CD4-positive, CD25-positive, alpha-beta regulatory T cell (primary cell): Measurements from ENCODE around the gene TMEM179. TPM values are rescaled to one million over a fixed set of nuclear protein-coding genes. Genes with fewer than 3 reads are reported as not detected.

Source experiments
- ATAC-seq, 2 donors: fragments of 150-1000 bp; cut with Tn5 transposase; one replicate each; pipeline ENCODE4 v1.10.0; 2021; ENCODE audit warnings: low read depth in 2 of 2, moderate number of reproducible peaks in 2 of 2, moderate library complexity in 1 of 2
- DNase-seq, 3 donors: peaks; one replicate each; pipeline versions ENCODE4 v3.0.0 to v3.0.0-alpha.2; 2012 to 2022; ENCODE audit warnings: mixed read lengths in 1 of 3
- H3K27ac ChIP-seq: one replicate; pipeline ENCODE4 v1.7.0; 2013; ENCODE audit warnings: mild to moderate bottlenecking, low read length; ENCODE audit not compliant: insufficient read depth, poor library complexity, severe bottlenecking
- H3K27me3 ChIP-seq: one replicate; pipeline ENCODE4 v1.7.0; 2013; ENCODE audit warnings: low read length; ENCODE audit not compliant: control insufficient read depth, insufficient read depth
- H3K36me3 ChIP-seq: one replicate; pipeline ENCODE4 v1.7.0; 2013; ENCODE audit warnings: mild to moderate bottlenecking, low read length, moderate library complexity; ENCODE audit not compliant: control insufficient read depth, insufficient read depth
- H3K4me1 ChIP-seq: 2 replicates; pipeline ENCODE4 v1.7.0; 2013; ENCODE audit warnings: mild to moderate bottlenecking, low read length; ENCODE audit not compliant: insufficient read depth, control insufficient read depth, poor library complexity, severe bottlenecking
- H3K4me3 ChIP-seq: one replicate; pipeline ENCODE4 v1.7.0; 2013; ENCODE audit warnings: low read depth, mild to moderate bottlenecking, low read length, moderate library complexity
- H3K9me3 ChIP-seq, 2 experiments: 1 replicate in 1 of 2; 2 replicates in 1 of 2; pipeline ENCODE4 v1.7.0; 2013; ENCODE audit warnings: low read length in 2 of 2, mild to moderate bottlenecking in 1 of 2, moderate library complexity in 1 of 2; ENCODE audit not compliant: control insufficient read depth in 2 of 2
- H3K27ac Mint-ChIP-seq, 3 donors: one replicate each; pipeline ENCODE4 v1.8.0; 2020 to 2022; ENCODE audit warnings: mild to moderate bottlenecking in 3 of 3, mixed read lengths in 3 of 3, moderate library complexity in 2 of 3
- H3K27me3 Mint-ChIP-seq: one replicate; pipeline ENCODE4 v1.8.0; 2022; ENCODE audit warnings: mild to moderate bottlenecking, mixed read lengths
- H3K36me3 Mint-ChIP-seq: one replicate; pipeline ENCODE4 v1.8.0; 2020; ENCODE audit warnings: mixed read lengths
- H3K4me1 Mint-ChIP-seq, 4 donors: one replicate each; pipeline ENCODE4 v1.8.0; 2020 to 2022; ENCODE audit warnings: mixed read lengths in 4 of 4, mild to moderate bottlenecking in 1 of 4
- H3K4me3 Mint-ChIP-seq, 4 donors: one replicate each; pipeline ENCODE4 v1.8.0; 2020 to 2022; ENCODE audit warnings: mild to moderate bottlenecking in 4 of 4, mixed read lengths in 4 of 4, moderate library complexity in 3 of 4
- H3K9me3 Mint-ChIP-seq, 7 donors: one replicate each; pipeline ENCODE4 v1.8.0; 2020 to 2022; ENCODE audit warnings: mixed read lengths in 7 of 7, mild to moderate bottlenecking in 3 of 7, moderate library complexity in 2 of 7
- polyA plus RNA-seq, 4 donors: library from polyadenylated mRNA; unstranded; fragments of 300-500 nt; fragmentation: Illumina TruSeq; gene quantifications; one replicate each; pipeline ENCODE4 v1.2.3, GENCODE V29; 2021
- total RNA-seq: library from RNA; stranded (reverse); gene quantifications from one replicate; pipeline ENCODE4 v1.2.3, GENCODE V29; 2022

The TMEM179 gene
- total and polyA plus RNA-seq, 5 donors from 2014 or later, result not detected

- Histone ChIP-seq H3K27ac (no peak overlapping the region), H3K4me3 (no peak overlapping the region), H3K9me3 (no peaks in the 10 kb centered on the region), H3K27me3 (no peaks in the 10 kb centered on the region), H3K36me3 (no peaks in the 10 kb centered on the region), H3K4me1 (no peaks in the 10 kb centered on the region)
- H3K4me3 Mint-ChIP-seq, result no peak overlapping the region
- H3K27ac Mint-ChIP-seq, result no peak overlapping the region
- DNase-seq (no peak), ATAC-seq (no peak)
- H3K36me3 Mint-ChIP-seq, result no peaks in the 10 kb centered on the region
- peaks cover 0 to 2% (median 0%) of the 10 kb centered on the region in 7 donors for H3K9me3 Mint-ChIP-seq
- H3K27me3 Mint-ChIP-seq, result peaks cover 6% of the 10 kb centered on the region
- H3K4me1 Mint-ChIP-seq, result no peaks in the 10 kb centered on the region
These were observed 16.9 kb downstream of the TMEM179 start for GRCh38 chr14:104587641-104588040.

GRCh38 chr14:104586832-104587620 lies 17.5 kb downstream of the TMEM179 start:
- Histone ChIP-seq H3K4me1 (no peaks in the 10 kb centered on the region), H3K9me3 (no peaks in the 10 kb centered on the region), H3K4me3 (no peak overlapping the region), H3K36me3 (no peaks in the 10 kb centered on the region), H3K27ac (no peak overlapping the region), H3K27me3 (no peaks in the 10 kb centered on the region)
- no peaks in the 10 kb centered on the region for H3K4me1 Mint-ChIP-seq
- H3K9me3 Mint-ChIP-seq, result peaks cover 0 to 2% (median 0%) of the 10 kb centered on the region in 7 donors
- peaks cover 6% of the 10 kb centered on the region for H3K27me3 Mint-ChIP-seq
- no peak for DNase-seq
- H3K4me3 Mint-ChIP-seq, result no peak overlapping the region
- ATAC-seq, result no peak
- H3K36me3 Mint-ChIP-seq, result no peaks in the 10 kb centered on the region
- no peak overlapping the region for H3K27ac Mint-ChIP-seq

- no peak for DNase-seq
- Histone ChIP-seq H3K27ac (no peak overlapping the region), H3K4me1 (no peaks in the 10 kb centered on the region), H3K9me3 (no peaks in the 10 kb centered on the region), H3K4me3 (no peak overlapping the region), H3K27me3 (no peaks in the 10 kb centered on the region), H3K36me3 (no peaks in the 10 kb centered on the region)
- H3K27me3 Mint-ChIP-seq, result peaks cover 6% of the 10 kb centered on the region
- H3K4me3 Mint-ChIP-seq, result no peak overlapping the region
- no peaks in the 10 kb centered on the region for H3K36me3 Mint-ChIP-seq
- no peak overlapping the region for H3K27ac Mint-ChIP-seq
- no peak for ATAC-seq
- H3K9me3 Mint-ChIP-seq, result peaks cover 0 to 2% (median 0%) of the 10 kb centered on the region in 7 donors
- H3K4me1 Mint-ChIP-seq, result no peaks in the 10 kb centered on the region
These were observed 18.4 kb downstream of the TMEM179 start for GRCh38 chr14:104585966-104586697.

DNA sequence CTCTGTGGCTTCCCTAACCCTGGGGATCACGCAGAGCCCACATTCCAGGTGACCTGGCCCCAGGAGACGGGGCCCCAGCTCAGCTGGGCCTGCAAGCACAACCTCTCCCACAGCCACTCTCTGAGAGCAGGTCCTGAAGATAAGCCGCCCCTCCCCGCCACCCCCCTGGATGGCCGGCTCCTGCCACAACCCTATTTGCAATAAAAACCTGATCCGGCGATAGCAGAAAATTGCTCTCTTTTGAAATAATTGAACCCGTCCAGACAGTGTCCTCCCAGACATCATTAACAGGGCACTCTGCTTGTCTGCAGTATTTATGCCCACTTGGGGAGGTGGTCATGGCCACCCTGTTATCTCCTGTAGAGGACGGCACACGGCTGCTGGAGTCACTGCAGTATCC lies 20.0 kb downstream of the TMEM179 start:
- Histone ChIP-seq H3K4me1 (no peaks in the 10 kb centered on the region), H3K4me3 (no peak overlapping the region), H3K9me3 (no peaks in the 10 kb centered on the region), H3K27me3 (no peaks in the 10 kb centered on the region), H3K36me3 (no peaks in the 10 kb centered on the region), H3K27ac (no peak overlapping the region)
- peaks cover 6% of the 10 kb centered on the region for H3K27me3 Mint-ChIP-seq
- ATAC-seq (no peak), DNase-seq (no peak)
- no peak overlapping the region for H3K4me3 Mint-ChIP-seq
- H3K27ac Mint-ChIP-seq, result no peak overlapping the region
- peaks cover 0 to 2% (median 0%) of the 10 kb centered on the region in 7 donors for H3K9me3 Mint-ChIP-seq
- H3K4me1 Mint-ChIP-seq, result no peaks in the 10 kb centered on the region
- H3K36me3 Mint-ChIP-seq, result no peaks in the 10 kb centered on the region

DNA sequence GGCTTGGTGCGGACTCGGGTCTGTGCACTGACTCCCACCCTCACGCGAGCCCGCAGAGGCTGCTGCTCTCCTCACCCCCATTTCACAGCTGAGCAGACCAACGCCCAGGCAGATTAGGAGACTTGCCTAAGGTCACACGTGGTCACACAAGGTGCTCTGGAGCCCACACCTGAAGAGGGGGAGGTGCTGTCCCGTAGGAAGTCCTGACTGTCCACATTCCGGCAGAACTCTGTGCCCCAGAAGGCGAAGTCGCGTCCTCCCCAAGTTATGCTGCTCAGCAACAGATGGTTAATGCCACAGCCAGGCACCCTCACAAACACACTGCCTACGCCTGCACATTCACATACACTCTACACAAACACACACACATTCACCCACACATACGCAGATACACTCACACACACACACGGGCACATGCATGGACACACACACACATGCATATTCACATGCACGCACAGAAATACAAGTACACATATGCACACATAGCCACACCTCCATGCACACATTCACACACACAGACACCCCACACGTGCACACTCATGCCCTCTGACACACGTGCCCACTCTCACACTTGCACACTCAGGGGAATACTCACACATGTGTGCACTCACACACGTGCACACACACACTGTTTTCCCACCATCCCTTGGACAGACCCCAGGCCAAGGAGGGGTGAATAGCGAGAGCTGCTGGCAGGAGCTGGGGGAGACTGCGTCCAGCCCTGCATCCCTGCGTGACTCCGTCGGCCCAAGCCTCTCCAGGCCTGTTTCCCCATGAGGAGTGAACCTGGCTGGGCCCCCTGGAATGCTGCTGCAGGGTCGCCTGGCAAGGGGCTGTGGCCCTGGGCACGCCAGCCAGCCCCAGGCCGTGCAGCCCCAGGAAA lies 20.9 kb downstream of the TMEM179 start:
- no peak for ATAC-seq
- no peaks in the 10 kb centered on the region for H3K27me3 ChIP-seq
- DNase-seq, result no peak

DNA sequence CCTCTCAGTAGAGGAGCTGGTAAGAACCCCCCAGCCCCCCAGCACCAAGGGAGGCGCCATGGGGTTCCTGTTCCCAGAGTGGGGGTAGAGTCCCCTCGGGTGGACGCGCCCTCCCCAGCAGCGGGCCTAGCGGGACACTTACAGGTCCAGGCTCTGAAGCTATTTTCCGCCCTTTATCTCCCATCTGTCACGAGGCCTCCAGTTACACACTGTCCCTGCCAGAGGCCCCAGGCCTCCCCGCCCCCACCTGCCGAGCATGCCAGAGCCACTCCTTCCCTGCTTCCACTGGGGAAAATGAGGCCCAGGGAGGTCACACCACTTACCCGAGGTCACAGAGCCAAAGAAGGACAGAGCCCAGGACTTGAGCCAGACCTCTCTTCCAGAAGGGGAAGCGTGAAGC lies 21.9 kb downstream of the TMEM179 start:
- Histone ChIP-seq H3K36me3 (no peaks in the 10 kb centered on the region), H3K27ac (no peak overlapping the region), H3K9me3 (no peaks in the 10 kb centered on the region), H3K4me1 (no peaks in the 10 kb centered on the region), H3K27me3 (no peaks in the 10 kb centered on the region), H3K4me3 (no peak overlapping the region)
- ATAC-seq, result no peak
- Mint-ChIP-seq H3K4me1 (no peaks in the 10 kb centered on the region), H3K4me3 (no peak overlapping the region), H3K27ac (no peak overlapping the region), H3K36me3 (no peaks in the 10 kb centered on the region), H3K27me3 (peaks cover 6% of the 10 kb centered on the region), H3K9me3 (peaks cover 0 to 2% (median 0%) of the 10 kb centered on the region in 7 donors)
- DNase-seq, result no peak

More for the DNA sequence above, 20.9 kb downstream of the TMEM179 start:
- H3K36me3 Mint-ChIP-seq, result no peaks in the 10 kb centered on the region
- no peak overlapping the region for H3K4me3 Mint-ChIP-seq
- no peaks in the 10 kb centered on the region for H3K9me3 ChIP-seq
- no peaks in the 10 kb centered on the region for H3K4me1 Mint-ChIP-seq
- H3K27me3 Mint-ChIP-seq, result peaks cover 6% of the 10 kb centered on the region
- no peaks in the 10 kb centered on the region for H3K36me3 ChIP-seq
- H3K4me1 ChIP-seq, result no peaks in the 10 kb centered on the region
- no peak overlapping the region for H3K27ac Mint-ChIP-seq
- H3K4me3 ChIP-seq, result no peak overlapping the region
- peaks cover 0 to 2% (median 0%) of the 10 kb centered on the region in 7 donors for H3K9me3 Mint-ChIP-seq
- H3K27ac ChIP-seq, result no peak overlapping the region

DNA sequence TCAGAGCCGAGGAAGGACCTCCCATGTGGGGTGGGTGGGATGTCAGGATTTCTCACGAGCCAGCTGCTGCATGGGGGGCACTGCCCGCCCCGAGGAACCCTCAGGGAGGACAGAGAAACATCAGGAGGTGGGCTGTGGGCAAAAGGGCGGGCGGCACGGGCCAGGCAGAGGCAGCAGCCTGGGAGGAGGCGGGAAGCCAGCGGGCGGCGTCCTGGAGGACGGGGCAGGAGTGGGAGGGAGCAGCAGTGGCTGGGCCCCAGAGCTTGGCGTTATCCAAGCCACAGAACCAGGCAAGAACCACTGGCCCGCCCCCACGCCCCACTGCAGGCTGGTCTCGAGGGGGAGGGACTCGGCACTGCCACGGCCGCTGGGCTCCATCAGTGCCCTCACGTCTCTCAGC lies 22.6 kb downstream of the TMEM179 start:
- ATAC-seq, result no peak
- Histone ChIP-seq H3K4me3 (no peak overlapping the region), H3K27me3 (no peaks in the 10 kb centered on the region), H3K4me1 (no peaks in the 10 kb centered on the region), H3K9me3 (no peaks in the 10 kb centered on the region), H3K36me3 (no peaks in the 10 kb centered on the region), H3K27ac (no peak overlapping the region)
- H3K4me1 Mint-ChIP-seq, result no peaks in the 10 kb centered on the region
- no peak overlapping the region for H3K4me3 Mint-ChIP-seq
- peaks cover 0 to 2% (median 0%) of the 10 kb centered on the region in 7 donors for H3K9me3 Mint-ChIP-seq
- no peak overlapping the region for H3K27ac Mint-ChIP-seq
- peaks cover 6% of the 10 kb centered on the region for H3K27me3 Mint-ChIP-seq
- H3K36me3 Mint-ChIP-seq, result no peaks in the 10 kb centered on the region
- DNase-seq, result no peak
